HEK293 (cell line): ENCODE measurements around the gene LRRC15.

Source experiments
- OSR2 ChIP-seq: fragments of 450-650 bp; formaldehyde crosslinking; IDR thresholded peaks from 2 replicates; pipeline ENCODE4 v1.5.1; 2016; ENCODE audit warnings: missing biosample characterization, missing genetic modification characterization
- REPIN1 ChIP-seq: fragments of 450-650 bp; formaldehyde crosslinking; IDR thresholded peaks from 2 replicates; pipeline ENCODE4 v1.5.1; 2017; ENCODE audit warnings: missing biosample characterization, missing genetic modification characterization, low read depth
- SP2 ChIP-seq: fragments of 450-650 bp; formaldehyde crosslinking; IDR thresholded peaks from 2 replicates; pipeline ENCODE4 v1.5.1; 2016; ENCODE audit warnings: missing biosample characterization, missing genetic modification characterization
- YY1 ChIP-seq: fragments of 450-650 bp; formaldehyde crosslinking; IDR thresholded peaks from 2 replicates; pipeline ENCODE4 v1.5.1; 2018; ENCODE audit warnings: missing biosample characterization, missing genetic modification characterization
- ZBTB1 ChIP-seq: fragments of 450-650 bp; formaldehyde crosslinking; IDR thresholded peaks from 2 replicates; pipeline ENCODE4 v1.5.1; 2016; ENCODE audit warnings: missing biosample characterization, missing genetic modification characterization
- ZBTB21 ChIP-seq: fragments of 450-650 bp; formaldehyde crosslinking; IDR thresholded peaks from 2 replicates; pipeline ENCODE4 v1.5.1; 2017; ENCODE audit warnings: missing biosample characterization, missing genetic modification characterization
- ZBTB26 ChIP-seq: fragments of 450-650 bp; formaldehyde crosslinking; optimal IDR thresholded peaks from 2 replicates; pipeline ENCODE3; 2016; ENCODE audit warnings: missing biosample characterization, mild to moderate bottlenecking, missing genetic modification characterization
- ZBTB49 ChIP-seq: fragments of 450-650 bp; formaldehyde crosslinking; IDR thresholded peaks from 2 replicates; pipeline ENCODE4 v1.5.1; 2016; ENCODE audit warnings: missing biosample characterization, missing genetic modification characterization, low read depth
- ZNF121 ChIP-seq: fragments of 450-650 bp; formaldehyde crosslinking; IDR thresholded peaks from 2 replicates; pipeline ENCODE4 v1.5.1; 2016; ENCODE audit warnings: missing biosample characterization, missing genetic modification characterization
- ZNF169 ChIP-seq: fragments of 450-650 bp; formaldehyde crosslinking; IDR thresholded peaks from 2 replicates; pipeline ENCODE4 v1.5.1; 2016; ENCODE audit warnings: missing biosample characterization, missing genetic modification characterization
- ZNF18 ChIP-seq: fragments of 450-650 bp; formaldehyde crosslinking; IDR thresholded peaks from 2 replicates; pipeline ENCODE4 v1.5.1; 2016; ENCODE audit warnings: missing biosample characterization, missing genetic modification characterization
- ZNF2 ChIP-seq: fragments of 450-650 bp; formaldehyde crosslinking; IDR thresholded peaks from 2 replicates; pipeline ENCODE4 v1.5.1; 2016; ENCODE audit warnings: missing biosample characterization, missing genetic modification characterization
- ZNF23 ChIP-seq: fragments of 450-650 bp; formaldehyde crosslinking; IDR thresholded peaks from 2 replicates; pipeline ENCODE4 v1.5.1; 2016; ENCODE audit warnings: missing biosample characterization, missing genetic modification characterization, borderline replicate concordance
- ZNF24 ChIP-seq: fragments of 450-650 bp; formaldehyde crosslinking; IDR thresholded peaks from 2 replicates; pipeline ENCODE4 v1.5.1; 2016; ENCODE audit warnings: missing biosample characterization, missing genetic modification characterization
- ZNF354C ChIP-seq: fragments of 450-650 bp; formaldehyde crosslinking; IDR thresholded peaks from 2 replicates; pipeline ENCODE4 v1.5.1; 2016; ENCODE audit warnings: missing biosample characterization, missing genetic modification characterization, low read depth, borderline replicate concordance
- ZNF362 ChIP-seq: fragments of 450-650 bp; formaldehyde crosslinking; IDR thresholded peaks from 2 replicates; pipeline ENCODE4 v1.5.1; 2016; ENCODE audit warnings: missing biosample characterization, missing genetic modification characterization
- ZNF37A ChIP-seq: fragments of 450-650 bp; IDR thresholded peaks from 2 replicates; pipeline ENCODE4 v1.5.1; 2018; ENCODE audit warnings: missing biosample characterization, missing genetic modification characterization
- ZNF398 ChIP-seq: fragments of 450-650 bp; formaldehyde crosslinking; IDR thresholded peaks from 2 replicates; pipeline ENCODE4 v1.5.1; 2017; ENCODE audit warnings: missing biosample characterization, missing genetic modification characterization
- ZNF473 ChIP-seq: fragments of 450-650 bp; formaldehyde crosslinking; IDR thresholded peaks from 2 replicates; pipeline ENCODE4 v1.5.1; 2017; ENCODE audit warnings: missing biosample characterization, missing genetic modification characterization
- ZNF521 ChIP-seq: fragments of 450-650 bp; formaldehyde crosslinking; IDR thresholded peaks from 2 replicates; pipeline ENCODE4 v1.5.1; 2017; ENCODE audit warnings: missing biosample characterization, mild to moderate bottlenecking, missing genetic modification characterization
- ZNF529 ChIP-seq: fragments of 450-650 bp; formaldehyde crosslinking; IDR thresholded peaks from 2 replicates; pipeline ENCODE4 v1.5.1; 2017; ENCODE audit warnings: missing genetic modification characterization, missing biosample characterization; ENCODE audit not compliant: insufficient replicate concordance
- ZNF561 ChIP-seq: fragments of 450-650 bp; IDR thresholded peaks from 2 replicates; pipeline ENCODE4 v1.5.1; 2018; ENCODE audit warnings: missing biosample characterization, missing genetic modification characterization, borderline replicate concordance
- ZNF596 ChIP-seq: fragments of 450-650 bp; IDR thresholded peaks from 2 replicates; pipeline ENCODE4 v1.5.0; 2018; ENCODE audit warnings: missing biosample characterization, mild to moderate bottlenecking, missing genetic modification characterization, moderate library complexity
- ZNF660 ChIP-seq: fragments of 450-650 bp; IDR thresholded peaks from 2 replicates; pipeline ENCODE4 v1.5.1; 2018; ENCODE audit warnings: missing biosample characterization, mild to moderate bottlenecking, missing genetic modification characterization
- ZNF664 ChIP-seq: fragments of 450-650 bp; formaldehyde crosslinking; IDR thresholded peaks from 2 replicates; pipeline ENCODE4 v1.5.1; 2016; ENCODE audit warnings: missing biosample characterization, missing genetic modification characterization
- ZNF692 ChIP-seq: fragments of 450-650 bp; formaldehyde crosslinking; IDR thresholded peaks from 2 replicates; pipeline ENCODE4 v1.5.1; 2016; ENCODE audit warnings: missing biosample characterization, missing genetic modification characterization
- ZNF707 ChIP-seq: fragments of 450-650 bp; formaldehyde crosslinking; IDR thresholded peaks from 2 replicates; pipeline ENCODE4 v1.5.1; 2016; ENCODE audit warnings: missing biosample characterization, missing genetic modification characterization
- ZNF785 ChIP-seq: fragments of 450-650 bp; formaldehyde crosslinking; IDR thresholded peaks from 2 replicates; pipeline ENCODE4 v1.5.1; 2016; ENCODE audit warnings: missing biosample characterization, missing genetic modification characterization
- ZNF791 ChIP-seq: fragments of 450-650 bp; formaldehyde crosslinking; IDR thresholded peaks from 2 replicates; pipeline ENCODE4 v1.5.1; 2016; ENCODE audit warnings: missing biosample characterization, missing genetic modification characterization
- ZNF792 ChIP-seq: fragments of 450-650 bp; formaldehyde crosslinking; IDR thresholded peaks from 2 replicates; pipeline ENCODE4 v1.5.1; 2016; ENCODE audit warnings: missing biosample characterization, missing genetic modification characterization
- ZNF843 ChIP-seq: fragments of 450-650 bp; formaldehyde crosslinking; IDR thresholded peaks from 2 replicates; pipeline ENCODE4 v1.5.1; 2016; ENCODE audit warnings: missing biosample characterization, missing genetic modification characterization

The LRRC15 gene

GRCh38 chr3:194315088-194315964, 54.2 kb downstream of the LRRC15 start (continued):
- TF ChIP-seq ZNF362 (tag by site-specific recombination) (no peak), ZBTB49 (tag by site-specific recombination) (no peak), ZNF843 (tag by site-specific recombination) (peak; percentile 70), ZNF398 (tag by site-specific recombination) (no peak), REPIN1 (tag by site-specific recombination) (no peak), ZNF692 (tag by site-specific recombination) (0 out of 2 replicates have a peak, but pooled peaks have one; percentile 41), ZNF660 (tag by site-specific recombination) (peak; percentile 96), OSR2 (tag by site-specific recombination) (peak; percentile 98), ZNF37A (tag by site-specific recombination) (no peak), ZNF121 (tag by site-specific recombination) (peak; percentile 77), YY1 (tag by site-specific recombination) (peak; percentile 56; the same call in 1 of the 2 replicates), ZBTB1 (tag by site-specific recombination) (peak; percentile 47; the same call in 1 of the 2 replicates), ZNF473 (tag by site-specific recombination) (no peak), ZNF792 (tag by site-specific recombination) (0 out of 2 replicates have a peak, but pooled peaks have one; percentile 22), ZNF169 (no peak), ZBTB21 (tag by site-specific recombination) (peak; percentile 76), ZNF24 (tag by site-specific recombination) (peak; percentile 66; the same call in 1 of the 2 replicates), SP2 (tag by site-specific recombination) (peak; percentile 82), ZNF23 (tag by site-specific recombination) (no peak), ZNF791 (no peak), ZBTB26 (peak; percentile 88), ZNF18 (tag by site-specific recombination) (peak; percentile 73; the same call in 1 of the 2 replicates), ZNF354C (no peak), ZNF529 (tag by site-specific recombination) (no peak), ZNF561 (tag by site-specific recombination) (no peak; the same call in none of the 2 replicates), ZNF707 (tag by site-specific recombination) (no peak), ZNF521 (tag by site-specific recombination) (no peak), ZNF596 (tag by site-specific recombination) (peak; percentile 53; the same call in 1 of the 2 replicates), ZNF2 (tag by site-specific recombination) (peak; percentile 78), ZNF664 (no peak), ZNF785 (tag by site-specific recombination) (no peak)
